Keratinocyte (primary cell): Measurements from ENCODE around the gene EFCAB6.

ENCODE experiments used
- EZH2 ChIP-seq: IDR thresholded peaks from one replicate; pipeline ENCODE4 v1.6.1; 2012; ENCODE audit warnings: inconsistent platforms, mild to moderate bottlenecking, low read length, moderate library complexity
- TF ChIP-seq, protein P1 (sequence below), 3 experiments: IDR thresholded peaks in 1 of 3; conservative IDR thresholded peaks in 1 of 3; optimal IDR thresholded peaks in 1 of 3; 2 replicates in 2 of 3; 3 replicates in 1 of 3; pipeline versions ENCODE3 to v1.5.1; 2011; ENCODE audit warnings: low read length in 3 of 3, mild to moderate bottlenecking in 3 of 3, moderate library complexity in 2 of 3, control low read depth in 1 of 3, inconsistent platforms in 1 of 3; ENCODE audit not compliant: insufficient read depth in 2 of 3; ENCODE audit errors: extremely low read depth in 1 of 3

DNA sequence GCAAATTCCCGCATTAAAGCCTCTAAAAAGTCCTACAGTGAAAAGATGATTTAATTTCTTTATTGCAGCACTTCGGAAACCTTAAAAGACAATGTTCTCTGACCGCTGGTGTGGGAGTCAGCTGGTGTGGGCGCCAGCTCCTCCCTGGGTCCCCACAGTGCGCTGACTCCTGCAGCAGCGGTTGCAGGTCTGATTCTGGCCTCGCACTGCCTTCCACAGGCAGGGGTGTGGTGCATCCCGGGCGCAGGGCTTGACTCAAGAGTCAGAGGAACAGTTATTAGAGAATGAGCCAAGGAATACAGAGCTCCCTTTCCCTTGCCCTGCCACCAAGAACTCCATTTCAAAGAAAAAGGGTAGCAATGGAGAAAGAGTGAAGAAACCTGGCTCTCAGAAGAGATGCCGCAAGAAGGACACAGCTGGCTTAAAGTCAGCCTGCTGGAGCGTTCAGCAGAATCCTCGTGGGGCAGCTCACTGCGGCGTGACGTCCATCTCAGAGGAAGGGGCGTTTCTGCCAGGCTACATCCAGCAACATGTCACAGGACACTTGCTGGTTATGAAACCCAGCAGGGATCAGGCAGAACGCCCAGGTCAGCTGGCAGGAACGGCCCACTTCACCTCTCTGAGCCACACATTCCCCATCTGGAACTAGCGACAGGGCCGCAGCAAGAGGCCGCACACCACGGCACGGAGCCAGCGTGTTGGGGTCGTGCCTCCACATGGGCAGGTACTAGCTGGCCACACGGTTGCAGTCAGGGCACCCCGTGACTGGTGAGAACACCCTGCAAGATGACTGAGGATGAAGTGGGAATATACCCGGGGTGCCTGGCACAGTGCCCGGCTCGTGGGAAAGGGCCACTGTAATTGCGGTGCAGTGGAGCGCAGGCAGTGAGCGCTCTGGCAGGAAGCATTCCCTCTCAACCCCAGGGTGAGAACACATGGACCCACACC, 18.1 kb upstream of the EFCAB6 start:
- no peak for TF ChIP-seq EZH2
- TF ChIP-seq, protein P1, sequence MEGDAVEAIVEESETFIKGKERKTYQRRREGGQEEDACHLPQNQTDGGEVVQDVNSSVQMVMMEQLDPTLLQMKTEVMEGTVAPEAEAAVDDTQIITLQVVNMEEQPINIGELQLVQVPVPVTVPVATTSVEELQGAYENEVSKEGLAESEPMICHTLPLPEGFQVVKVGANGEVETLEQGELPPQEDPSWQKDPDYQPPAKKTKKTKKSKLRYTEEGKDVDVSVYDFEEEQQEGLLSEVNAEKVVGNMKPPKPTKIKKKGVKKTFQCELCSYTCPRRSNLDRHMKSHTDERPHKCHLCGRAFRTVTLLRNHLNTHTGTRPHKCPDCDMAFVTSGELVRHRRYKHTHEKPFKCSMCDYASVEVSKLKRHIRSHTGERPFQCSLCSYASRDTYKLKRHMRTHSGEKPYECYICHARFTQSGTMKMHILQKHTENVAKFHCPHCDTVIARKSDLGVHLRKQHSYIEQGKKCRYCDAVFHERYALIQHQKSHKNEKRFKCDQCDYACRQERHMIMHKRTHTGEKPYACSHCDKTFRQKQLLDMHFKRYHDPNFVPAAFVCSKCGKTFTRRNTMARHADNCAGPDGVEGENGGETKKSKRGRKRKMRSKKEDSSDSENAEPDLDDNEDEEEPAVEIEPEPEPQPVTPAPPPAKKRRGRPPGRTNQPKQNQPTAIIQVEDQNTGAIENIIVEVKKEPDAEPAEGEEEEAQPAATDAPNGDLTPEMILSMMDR (optimal IDR thresholded peaks at IDR 0.05 in 1 of 3, IDR thresholded peaks at IDR 0.05 in 1 of 3, conservative IDR thresholded peaks at IDR 0.05 in 1 of 3; ENCODE audit: extremely low read depth in 1 of 3, insufficient read depth in 2 of 3, low read length in 3 of 3) = no peak
